Activated CD8-positive, alpha-beta T cell treated with anti-CD3 and anti-CD28 coated beads for 36 hours (primary cell): ENCODE data around the gene C5orf58. TPM values are rescaled to one million over a fixed set of nuclear protein-coding genes. Genes with fewer than 3 reads are reported as not detected.
A peak's percentile ranks its signal among the peaks of the same experiment; 100 is the strongest.

Source experiments
- ATAC-seq: fragments of 200-7000 bp; cut with Tn5 transposase; one replicate; pipeline ENCODE4 v1.10.0; 2021; ENCODE audit warnings: mild to moderate bottlenecking, moderate library complexity
- CTCF ChIA-PET: fragments of 350-600 bp; sonication (Branson Sonifier 250); formaldehyde crosslinking; loops from one replicate; lab custom pipeline; 2021; ENCODE audit warnings: antibody characterized with exemption; lab: Charles Lee
- POLR2A ChIA-PET: fragments of 350-600 bp; sonication (Branson Sonifier 250); formaldehyde crosslinking; loops from one replicate; lab custom pipeline; 2021; ENCODE audit warnings: antibody characterized with exemption; lab: Charles Lee
- DNase-seq: peaks from one replicate; pipeline ENCODE4 v3.0.0-alpha.2; 2020
- H3K27ac Mint-ChIP-seq: one replicate; pipeline ENCODE4 v1.8.0; 2021; ENCODE audit warnings: mild to moderate bottlenecking, mixed read lengths
- H3K27me3 Mint-ChIP-seq: one replicate; pipeline ENCODE4 v1.8.0; 2021; ENCODE audit warnings: mixed read lengths
- H3K36me3 Mint-ChIP-seq: one replicate; pipeline ENCODE4 v1.8.0; 2021; ENCODE audit warnings: low read depth, mixed read lengths
- H3K4me1 Mint-ChIP-seq: one replicate; pipeline ENCODE4 v1.8.0; 2021; ENCODE audit warnings: low read depth, mixed read lengths
- H3K4me3 Mint-ChIP-seq: one replicate; pipeline ENCODE4 v1.8.0; 2021; ENCODE audit warnings: mild to moderate bottlenecking, moderate library complexity, mixed read lengths
- H3K9me3 Mint-ChIP-seq: one replicate; pipeline ENCODE4 v1.8.0; 2021; ENCODE audit warnings: mixed read lengths
- intact Hi-C: fragments of 100-400 bp; cut with micrococcal nuclease; formaldehyde crosslinking; loops from one replicate; pipeline ENCODE4 v1.10.0; 2022
- total RNA-seq, 2 experiments: library from RNA; stranded (reverse); gene quantifications; one replicate each; pipeline ENCODE4 v1.2.3, GENCODE V29; 2021
- TF ChIP-seq, protein P1 (sequence below): fragments of 200-600 bp; IDR thresholded peaks from one replicate; pipeline ENCODE4 v1.8.0; 2022; ENCODE audit warnings: antibody characterized with exemption, mild to moderate bottlenecking

The C5orf58 gene
- total RNA-seq, 2 experiments from 2014 or later, result not detected

DNA sequence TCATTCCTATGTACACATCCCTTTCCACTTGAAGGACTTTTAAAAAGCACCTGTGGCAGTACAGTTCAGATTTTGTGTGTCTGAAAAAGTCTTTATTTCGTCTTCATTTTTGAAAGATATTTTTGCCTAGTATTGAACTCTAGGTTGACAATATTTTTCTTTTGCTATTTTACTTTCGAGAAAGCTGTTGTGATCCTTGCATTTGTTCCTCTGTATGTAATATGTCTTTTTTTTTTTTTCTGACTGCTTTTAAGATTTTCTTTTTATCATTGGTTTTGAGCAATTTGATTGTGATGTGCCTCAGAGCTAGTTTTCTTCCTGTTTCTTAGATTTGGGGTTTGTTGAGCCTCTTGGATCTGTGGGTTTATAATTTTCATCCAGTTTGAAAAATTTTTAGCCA lies 51.4 kb downstream of the C5orf58 start:
- DNase-seq (no peak), ATAC-seq (no peak)
- peak overlapping the region; percentile 45 for H3K4me3 Mint-ChIP-seq
- peaks cover 97% of the 10 kb centered on the region for H3K4me1 Mint-ChIP-seq
- H3K27me3 Mint-ChIP-seq, result no peaks in the 10 kb centered on the region
- ChIA-PET POLR2A (interaction anchor here (0.8 to 13.7 kb wide), 3 partner anchors 10 to 30 kb away, joined by 3 to 470 read pairs (median 10); partner anchors contain the start of gene LCP2), CTCF (interaction anchor here (0.8 to 2.9 kb wide), 4 partner anchors 8 to 55 kb away, joined by 4 to 23 read pairs (median 10); no protein-coding TSS in a partner anchor)
- H3K27ac Mint-ChIP-seq, result peak overlapping the region; percentile 96
- TF ChIP-seq, protein P1, sequence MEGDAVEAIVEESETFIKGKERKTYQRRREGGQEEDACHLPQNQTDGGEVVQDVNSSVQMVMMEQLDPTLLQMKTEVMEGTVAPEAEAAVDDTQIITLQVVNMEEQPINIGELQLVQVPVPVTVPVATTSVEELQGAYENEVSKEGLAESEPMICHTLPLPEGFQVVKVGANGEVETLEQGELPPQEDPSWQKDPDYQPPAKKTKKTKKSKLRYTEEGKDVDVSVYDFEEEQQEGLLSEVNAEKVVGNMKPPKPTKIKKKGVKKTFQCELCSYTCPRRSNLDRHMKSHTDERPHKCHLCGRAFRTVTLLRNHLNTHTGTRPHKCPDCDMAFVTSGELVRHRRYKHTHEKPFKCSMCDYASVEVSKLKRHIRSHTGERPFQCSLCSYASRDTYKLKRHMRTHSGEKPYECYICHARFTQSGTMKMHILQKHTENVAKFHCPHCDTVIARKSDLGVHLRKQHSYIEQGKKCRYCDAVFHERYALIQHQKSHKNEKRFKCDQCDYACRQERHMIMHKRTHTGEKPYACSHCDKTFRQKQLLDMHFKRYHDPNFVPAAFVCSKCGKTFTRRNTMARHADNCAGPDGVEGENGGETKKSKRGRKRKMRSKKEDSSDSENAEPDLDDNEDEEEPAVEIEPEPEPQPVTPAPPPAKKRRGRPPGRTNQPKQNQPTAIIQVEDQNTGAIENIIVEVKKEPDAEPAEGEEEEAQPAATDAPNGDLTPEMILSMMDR, result no peak
- peaks cover 94% of the 10 kb centered on the region for H3K36me3 Mint-ChIP-seq
- intact Hi-C loops, result no loop called here
- no peaks in the 10 kb centered on the region for H3K9me3 Mint-ChIP-seq

DNA sequence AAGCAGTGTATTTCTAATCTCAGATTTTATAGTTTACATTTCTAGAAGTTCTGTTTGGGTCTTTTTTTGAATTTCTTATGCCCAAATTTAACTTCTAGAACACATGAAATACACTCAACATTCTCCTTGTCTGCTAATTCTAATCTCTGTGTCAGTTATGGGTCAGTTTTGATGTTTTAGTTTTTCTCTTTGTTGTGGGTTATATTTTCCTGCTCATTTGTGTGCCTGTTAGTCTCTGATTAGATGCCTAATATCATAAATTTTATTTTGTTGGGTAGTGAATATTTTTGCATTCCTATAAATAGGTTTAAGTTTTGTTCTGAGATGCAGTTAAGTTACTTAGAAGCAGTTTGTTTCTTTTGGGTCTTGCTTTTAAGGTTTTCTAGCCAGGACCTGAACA lies 52.4 kb downstream of the C5orf58 start:
- TF ChIP-seq, protein P1, result no peak
- no peak for DNase-seq
- ChIA-PET POLR2A (interaction anchor here (0.6 to 0.8 kb wide), 3 partner anchors 8 to 52 kb away, joined by 3 to 4 read pairs (median 3); no protein-coding TSS in a partner anchor), CTCF (interaction anchor here (1.1 kb wide), 1 partner anchor 28 kb away, joined by 3 read pairs; no protein-coding TSS in a partner anchor)
- Mint-ChIP-seq H3K4me3 (peak overlapping the region; percentile 45), H3K4me1 (peaks cover 97% of the 10 kb centered on the region), H3K27me3 (no peaks in the 10 kb centered on the region), H3K27ac (peak overlapping the region; percentile 96), H3K36me3 (peaks cover 95% of the 10 kb centered on the region), H3K9me3 (no peaks in the 10 kb centered on the region)
- intact Hi-C loops, result no loop called here
- ATAC-seq, result no peak

DNA sequence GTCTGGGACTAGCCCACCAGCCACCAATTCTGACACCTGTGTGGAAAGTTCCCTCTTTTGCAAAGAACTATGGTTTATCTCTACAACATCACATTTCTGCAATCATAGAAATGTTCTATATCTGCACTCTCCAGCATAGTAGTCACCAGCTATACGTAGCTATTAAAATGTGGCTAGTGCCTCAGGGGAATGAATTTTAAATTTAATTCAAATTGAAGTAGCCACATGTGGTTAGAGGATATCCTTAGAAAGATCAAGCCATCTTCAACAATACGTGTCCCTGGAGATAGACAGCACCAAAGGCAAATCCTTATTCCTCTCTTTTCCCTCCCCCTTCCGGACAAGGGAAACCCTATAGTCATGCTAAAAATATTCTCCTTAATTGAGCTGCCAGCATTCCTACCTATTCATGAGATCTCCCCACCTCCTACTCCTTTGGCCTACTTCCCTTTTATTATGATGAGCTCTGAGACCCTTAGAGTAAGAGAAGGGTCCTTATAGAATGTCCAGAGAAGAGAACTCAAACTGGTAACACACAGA lies 53.7 kb downstream of the C5orf58 start:
- peaks cover 100% of the 10 kb centered on the region for H3K4me1 Mint-ChIP-seq
- CTCF ChIA-PET, result interaction anchor here (0.9 to 8.3 kb wide), 8 partner anchors 8 to 61 kb away, joined by 3 to 51 read pairs (median 6); partner anchors contain the start of gene LCP2
- TF ChIP-seq, protein P1, result no peak
- H3K4me3 Mint-ChIP-seq, result peak overlapping the region; percentile 9
- H3K27ac Mint-ChIP-seq, result peak overlapping the region; percentile 96
- no peaks in the 10 kb centered on the region for H3K27me3 Mint-ChIP-seq
- DNase-seq (no peak), ATAC-seq (no peak)
- intact Hi-C loops, result no loop called here
- H3K36me3 Mint-ChIP-seq, result peaks cover 99% of the 10 kb centered on the region
- H3K9me3 Mint-ChIP-seq, result no peaks in the 10 kb centered on the region
- POLR2A ChIA-PET, result interaction anchor here (1.2 to 21.9 kb wide), 6 partner anchors 8 to 47 kb away, joined by 3 to 470 read pairs (median 30); partner anchors contain the start of gene LCP2

DNA sequence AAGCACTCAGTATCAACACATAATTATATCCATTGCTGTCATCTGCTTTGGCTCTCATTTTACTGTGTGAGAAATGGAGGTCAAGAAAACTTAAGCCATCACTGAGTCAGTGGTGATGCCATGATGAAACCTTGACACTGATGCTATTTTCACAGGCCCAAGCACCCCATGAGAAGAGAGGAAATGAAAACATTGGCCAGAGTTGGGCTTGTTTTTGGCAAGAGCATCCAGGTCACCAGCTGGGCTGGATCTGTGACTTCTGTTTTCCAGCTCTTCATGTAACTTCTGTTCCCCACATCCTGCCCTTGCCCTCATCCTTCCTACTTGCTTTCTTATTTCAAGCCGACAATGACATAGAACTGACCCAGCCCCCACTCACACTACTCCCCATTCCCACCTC lies 54.7 kb downstream of the C5orf58 start:
- peaks cover 99% of the 10 kb centered on the region for H3K36me3 Mint-ChIP-seq
- DNase-seq (peak; percentile 50), ATAC-seq (peak; percentile 23)
- no peaks in the 10 kb centered on the region for H3K9me3 Mint-ChIP-seq
- H3K27me3 Mint-ChIP-seq, result no peaks in the 10 kb centered on the region
- intact Hi-C loops, result no loop called here
- CTCF ChIA-PET, result interaction anchor here (0.9 to 8.3 kb wide), 9 partner anchors 7 to 62 kb away, joined by 3 to 51 read pairs (median 8); partner anchors contain the start of gene LCP2
- TF ChIP-seq, protein P1, result no peak
- peak overlapping the region; percentile 96 for H3K27ac Mint-ChIP-seq
- H3K4me1 Mint-ChIP-seq, result peaks cover 100% of the 10 kb centered on the region
- POLR2A ChIA-PET, result interaction anchor here (0.9 to 21.9 kb wide), 8 partner anchors 10 to 51 kb away, joined by 3 to 470 read pairs (median 14); partner anchors contain the start of gene LCP2
- peak overlapping the region; percentile 47 for H3K4me3 Mint-ChIP-seq

DNA sequence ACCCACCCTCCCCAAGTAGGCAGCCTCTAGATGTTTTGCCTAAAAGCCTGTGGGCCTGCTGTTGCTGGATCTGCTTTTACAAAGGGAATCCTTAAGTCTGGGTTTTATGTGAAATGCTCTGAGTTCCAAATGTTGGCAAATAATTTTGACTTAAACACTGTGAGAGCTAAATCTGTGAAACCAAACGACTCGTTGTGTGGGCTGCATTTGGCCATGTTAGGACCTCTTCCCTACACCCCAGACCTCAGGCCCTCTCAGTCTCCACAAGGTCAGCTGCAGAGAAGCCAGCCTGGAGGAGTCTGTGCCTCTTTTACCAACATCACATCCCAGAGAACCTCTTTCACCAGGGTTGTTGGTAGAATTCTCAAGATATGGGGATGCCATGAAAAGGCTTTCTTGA lies 55.4 kb downstream of the C5orf58 start:
- ATAC-seq (no peak), DNase-seq (no peak)
- Mint-ChIP-seq H3K27ac (peak overlapping the region; percentile 96), H3K27me3 (no peaks in the 10 kb centered on the region), H3K36me3 (peaks cover 99% of the 10 kb centered on the region), H3K4me1 (peaks cover 100% of the 10 kb centered on the region), H3K4me3 (peak overlapping the region; percentile 97), H3K9me3 (no peaks in the 10 kb centered on the region)
- POLR2A ChIA-PET, result interaction anchor here (1.0 to 21.9 kb wide), 9 partner anchors 10 to 50 kb away, joined by 3 to 470 read pairs (median 6); partner anchors contain the start of gene LCP2
- CTCF ChIA-PET, result interaction anchor here (0.7 to 8.3 kb wide), 9 partner anchors 10 to 62 kb away, joined by 3 to 51 read pairs (median 5); partner anchors contain the start of gene LCP2
- TF ChIP-seq, protein P1, result no peak
- intact Hi-C loops, result no loop called here
